Measurements from ENCODE around the gene ANAPC10. TPM values are rescaled to one million over a fixed set of nuclear protein-coding genes. Genes with fewer than 3 reads are reported as not detected.

ANAPC10 gene
- total RNA-seq, 2 experiments from 2014 or later: 24.9 to 26.8 TPM

GRCh38 chr4:145049241-145049640 lies 48.8 kb downstream of the ANAPC10 start:
- H3K4me1 Mint-ChIP-seq (ENCODE audit: low read depth): peaks cover 21% of the 10 kb centered on the region
- no peak overlapping the region for H3K27ac Mint-ChIP-seq
- H3K4me3 Mint-ChIP-seq: no peak overlapping the region
- no peak for ATAC-seq
- POLR2A ChIA-PET: no interaction called here
- H3K36me3 Mint-ChIP-seq (ENCODE audit: low read depth): peaks cover 8% of the 10 kb centered on the region
- no peak for DNase-seq
- no peak for TF ChIP-seq CTCF (IDR thresholded peaks at IDR 0.05)
- CTCF ChIA-PET: no interaction called here
- H3K27me3 Mint-ChIP-seq: no peaks in the 10 kb centered on the region
- intact Hi-C loops (cut with micrococcal nuclease): no loop called here
- no peaks in the 10 kb centered on the region for H3K9me3 Mint-ChIP-seq

- H3K27ac Mint-ChIP-seq: no peak overlapping the region
- peaks cover 8% of the 10 kb centered on the region for H3K36me3 Mint-ChIP-seq (ENCODE audit: low read depth)
- POLR2A ChIA-PET: no interaction called here
- H3K4me1 Mint-ChIP-seq (ENCODE audit: low read depth): peaks cover 25% of the 10 kb centered on the region
- DNase-seq (no peak), ATAC-seq (no peak)
- intact Hi-C loops (cut with micrococcal nuclease): no loop called here
- H3K9me3 Mint-ChIP-seq: no peaks in the 10 kb centered on the region
- no peak overlapping the region for H3K4me3 Mint-ChIP-seq
- H3K27me3 Mint-ChIP-seq: no peaks in the 10 kb centered on the region
- no peak for TF ChIP-seq CTCF (IDR thresholded peaks at IDR 0.05)
- CTCF ChIA-PET: no interaction called here
Measured at GRCh38 chr4:145048817-145049216, 49.2 kb downstream of the ANAPC10 start.

- H3K27me3 Mint-ChIP-seq: no peaks in the 10 kb centered on the region
- DNase-seq: no peak
- ChIA-PET CTCF (no interaction called here), POLR2A (no interaction called here)
- intact Hi-C loops (cut with micrococcal nuclease): no loop called here
- ATAC-seq: no peak
- peaks cover 8% of the 10 kb centered on the region for H3K36me3 Mint-ChIP-seq (ENCODE audit: low read depth)
- peaks cover 25% of the 10 kb centered on the region for H3K4me1 Mint-ChIP-seq (ENCODE audit: low read depth)
- TF ChIP-seq CTCF (IDR thresholded peaks at IDR 0.05): no peak
- no peak overlapping the region for H3K4me3 Mint-ChIP-seq
- H3K9me3 Mint-ChIP-seq: no peaks in the 10 kb centered on the region
- no peak overlapping the region for H3K27ac Mint-ChIP-seq
Measured at GRCh38 chr4:145047151-145047550, 50.8 kb downstream of the ANAPC10 start.

- no peak for TF ChIP-seq CTCF (IDR thresholded peaks at IDR 0.05)
- CTCF ChIA-PET: interaction anchor here (0.7 kb wide), 1 partner anchor 17 kb away, joined by 3 read pairs; no protein-coding TSS in a partner anchor
- Mint-ChIP-seq H3K9me3 (no peaks in the 10 kb centered on the region), H3K27me3 (no peaks in the 10 kb centered on the region), H3K4me1 (ENCODE audit: low read depth) (peaks cover 28% of the 10 kb centered on the region), H3K36me3 (ENCODE audit: low read depth) (peaks cover 5% of the 10 kb centered on the region), H3K4me3 (no peak overlapping the region), H3K27ac (no peak overlapping the region)
- POLR2A ChIA-PET: no interaction called here
- ATAC-seq (no peak), DNase-seq (no peak)
- intact Hi-C loops (cut with micrococcal nuclease): no loop called here
Measured at GRCh38 chr4:145045180-145045579, 52.8 kb downstream of the ANAPC10 start.

- Mint-ChIP-seq H3K4me3 (no peak overlapping the region), H3K36me3 (ENCODE audit: low read depth) (peaks cover 2% of the 10 kb centered on the region), H3K9me3 (no peaks in the 10 kb centered on the region), H3K27ac (no peak overlapping the region), H3K4me1 (ENCODE audit: low read depth) (peaks cover 26% of the 10 kb centered on the region), H3K27me3 (no peaks in the 10 kb centered on the region)
- ChIA-PET CTCF (no interaction called here), POLR2A (no interaction called here)
- ATAC-seq (no peak), DNase-seq (no peak)
- intact Hi-C loops (cut with micrococcal nuclease): no loop called here
- TF ChIP-seq CTCF (IDR thresholded peaks at IDR 0.05): no peak
Measured at GRCh38 chr4:145044341-145044740, 53.7 kb downstream of the ANAPC10 start.

Measured in activated CD8-positive, alpha-beta T cell treated with anti-CD3 and anti-CD28 coated beads for 36 hours (primary cell).